HEK293T (cell line): Measurements from ENCODE around the gene ETV6.

Source experiments
- ARNT ChIP-seq: fragments of 450-650 bp; IDR thresholded peaks from 2 replicates; pipeline ENCODE4 v1.6.1; 2017; ENCODE audit warnings: mild to moderate bottlenecking
- BHLHE40 ChIP-seq: fragments of 450-650 bp; IDR thresholded peaks from 2 replicates; pipeline ENCODE4 v1.6.1; 2016; ENCODE audit warnings: mild to moderate bottlenecking, moderate library complexity, borderline replicate concordance
- CTBP1 ChIP-seq: fragments of 450-650 bp; IDR thresholded peaks from 2 replicates; pipeline ENCODE4 v1.6.1; 2016; ENCODE audit warnings: borderline replicate concordance
- LEF1 ChIP-seq: fragments of 450-650 bp; IDR thresholded peaks from 2 replicates; pipeline ENCODE4 v1.6.1; 2017; ENCODE audit warnings: mild to moderate bottlenecking, borderline replicate concordance
- NFRKB ChIP-seq: fragments of 450-650 bp; IDR thresholded peaks from 2 replicates; pipeline ENCODE4 v1.6.1; 2016; ENCODE audit warnings: mild to moderate bottlenecking, moderate library complexity
- SP1 ChIP-seq: fragments of 450-650 bp; IDR thresholded peaks from 2 replicates; pipeline ENCODE4 v1.6.1; 2017
- SUZ12 ChIP-seq: fragments of 450-650 bp; IDR thresholded peaks from 2 replicates; pipeline ENCODE4 v1.6.1; 2016; ENCODE audit warnings: mild to moderate bottlenecking

DNA sequence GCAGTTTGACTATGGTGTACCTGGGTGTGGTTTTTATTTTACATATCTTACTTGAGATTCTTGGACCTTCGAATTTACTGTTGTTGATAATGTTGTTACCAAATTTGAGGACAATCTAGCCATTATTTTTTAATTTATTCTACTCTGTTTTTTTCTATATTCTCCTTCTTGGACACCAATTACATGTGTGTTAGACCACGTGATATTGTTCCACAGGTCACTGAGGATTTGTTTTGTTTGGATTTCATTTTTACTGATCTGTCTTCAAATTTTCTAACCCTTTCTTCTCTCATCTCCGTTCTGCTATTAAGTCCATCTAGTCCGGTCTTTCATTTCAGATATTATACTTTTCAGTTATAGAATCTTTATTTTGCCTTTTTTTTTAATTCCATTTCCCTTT is 216.3 kb downstream of the ETV6 start:
- TF ChIP-seq SP1: no peak
- no peak for TF ChIP-seq LEF1
- TF ChIP-seq SUZ12: no peak
- TF ChIP-seq NFRKB: no peak
- no peak for TF ChIP-seq BHLHE40
- TF ChIP-seq ARNT: no peak
- no peak for TF ChIP-seq CTBP1
